GM12801 (cell line): ENCODE results near the gene MEOX2.

Experiments
- TF ChIP-seq, protein P1 (sequence below): IDR thresholded peaks from one replicate; pipeline ENCODE4 v1.5.1; 2011; ENCODE audit warnings: control low read depth; ENCODE audit not compliant: insufficient read length; ENCODE audit errors: extremely low read depth

Gene MEOX2

DNA sequence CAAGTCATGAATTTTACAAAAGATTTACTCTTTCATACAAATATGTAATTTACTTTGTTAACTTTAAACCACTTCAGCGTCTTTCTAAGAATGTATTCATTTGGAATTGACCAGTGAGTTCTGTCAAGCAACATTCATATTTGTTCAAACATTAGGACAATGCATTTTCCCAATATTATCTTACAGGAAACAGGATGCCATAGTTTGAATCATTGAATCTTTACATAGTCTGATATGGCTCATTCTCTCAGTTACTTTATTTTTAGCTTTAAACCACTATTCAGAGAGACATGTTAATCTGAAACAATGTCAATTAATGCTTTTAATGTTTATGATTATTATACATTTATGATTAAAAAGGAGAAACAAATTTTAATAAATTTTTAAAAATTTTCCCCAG, 21.1 kb upstream of the MEOX2 start:
- TF ChIP-seq, protein P1, sequence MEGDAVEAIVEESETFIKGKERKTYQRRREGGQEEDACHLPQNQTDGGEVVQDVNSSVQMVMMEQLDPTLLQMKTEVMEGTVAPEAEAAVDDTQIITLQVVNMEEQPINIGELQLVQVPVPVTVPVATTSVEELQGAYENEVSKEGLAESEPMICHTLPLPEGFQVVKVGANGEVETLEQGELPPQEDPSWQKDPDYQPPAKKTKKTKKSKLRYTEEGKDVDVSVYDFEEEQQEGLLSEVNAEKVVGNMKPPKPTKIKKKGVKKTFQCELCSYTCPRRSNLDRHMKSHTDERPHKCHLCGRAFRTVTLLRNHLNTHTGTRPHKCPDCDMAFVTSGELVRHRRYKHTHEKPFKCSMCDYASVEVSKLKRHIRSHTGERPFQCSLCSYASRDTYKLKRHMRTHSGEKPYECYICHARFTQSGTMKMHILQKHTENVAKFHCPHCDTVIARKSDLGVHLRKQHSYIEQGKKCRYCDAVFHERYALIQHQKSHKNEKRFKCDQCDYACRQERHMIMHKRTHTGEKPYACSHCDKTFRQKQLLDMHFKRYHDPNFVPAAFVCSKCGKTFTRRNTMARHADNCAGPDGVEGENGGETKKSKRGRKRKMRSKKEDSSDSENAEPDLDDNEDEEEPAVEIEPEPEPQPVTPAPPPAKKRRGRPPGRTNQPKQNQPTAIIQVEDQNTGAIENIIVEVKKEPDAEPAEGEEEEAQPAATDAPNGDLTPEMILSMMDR, result no peak

DNA sequence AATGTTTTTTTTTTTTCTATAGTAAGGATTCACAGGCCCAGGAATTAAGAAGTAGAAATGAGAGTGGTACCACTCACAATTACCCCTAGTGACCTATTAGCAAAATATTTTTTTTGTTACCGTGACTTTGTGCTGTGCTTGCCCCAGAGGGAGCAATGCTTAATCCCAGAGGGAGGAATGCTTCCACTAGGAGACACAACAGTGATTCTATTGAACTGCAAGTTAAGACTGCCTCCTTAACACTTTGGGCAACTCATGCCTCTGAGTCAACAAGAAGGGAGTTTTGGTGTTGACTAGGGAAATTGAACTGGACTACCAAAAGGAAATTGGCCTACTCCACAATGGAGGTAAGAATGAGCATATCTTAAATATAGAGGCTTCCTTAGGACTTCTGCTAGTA, 17.2 kb upstream of the MEOX2 start:
- TF ChIP-seq, protein P1, result no peak

DNA sequence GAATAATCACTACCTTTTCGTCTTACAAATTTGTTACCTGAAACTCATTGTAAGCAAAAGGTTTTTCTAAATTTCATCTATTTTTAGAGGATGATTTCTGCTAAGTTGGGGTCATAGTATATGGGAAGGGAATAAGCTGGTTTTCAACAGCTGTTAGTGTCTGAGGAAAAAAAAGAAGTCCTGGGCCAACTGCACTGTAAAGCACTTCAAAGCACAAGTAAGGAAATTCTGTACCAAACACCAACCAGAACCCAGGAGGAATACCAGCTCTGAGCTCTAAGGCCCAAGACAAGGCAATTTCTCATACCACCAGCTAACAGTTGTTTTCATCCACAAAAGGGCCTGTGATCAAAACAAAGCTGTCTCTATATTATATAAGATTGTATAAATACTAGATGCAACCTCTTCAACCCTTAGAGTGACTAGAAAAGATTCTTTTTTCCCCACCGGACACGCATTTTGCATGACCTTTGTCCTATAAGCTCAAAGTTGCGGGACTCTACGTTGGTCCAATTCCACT, 6.1 kb upstream of the MEOX2 start:
- TF ChIP-seq, protein P1, result no peak

DNA sequence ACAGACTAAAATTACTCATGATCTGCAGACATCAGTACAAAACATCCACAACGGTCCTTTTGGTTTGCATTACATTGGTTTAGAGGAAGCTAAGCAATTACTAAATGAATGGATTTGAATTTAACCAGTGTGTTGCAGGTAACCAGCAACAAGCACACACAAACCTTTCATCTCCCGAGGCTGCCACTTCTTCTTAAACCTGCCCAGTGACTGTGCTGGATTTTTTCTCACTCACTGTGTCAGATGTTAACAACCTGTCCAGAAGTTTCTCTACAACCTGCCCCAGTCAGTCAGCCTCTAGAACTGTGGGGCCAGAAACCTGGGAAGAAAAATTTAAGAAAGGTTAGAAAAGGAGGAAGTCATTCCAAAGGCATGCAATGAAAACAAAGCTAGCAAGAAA, 2.4 kb upstream of the MEOX2 start:
- TF ChIP-seq, protein P1, result no peak

DNA sequence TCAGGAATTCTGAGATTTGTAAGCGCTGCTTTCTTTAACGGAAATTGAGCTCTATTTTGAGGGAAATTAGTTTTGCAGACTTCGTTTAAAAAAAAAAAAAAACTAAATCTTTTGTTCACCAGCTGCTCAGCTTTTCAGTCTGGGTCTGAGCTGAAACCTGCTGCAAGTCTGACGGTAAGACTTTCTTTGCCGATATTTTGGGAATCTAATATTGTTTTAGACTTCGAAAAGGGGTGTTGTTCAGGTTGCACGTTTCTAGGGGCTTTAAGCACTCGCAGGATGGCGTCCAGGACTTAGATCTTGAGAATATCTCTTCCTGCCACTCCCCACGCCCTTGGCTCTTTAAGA, 1.8 kb upstream of the MEOX2 start:
- TF ChIP-seq, protein P1, result no peak

DNA sequence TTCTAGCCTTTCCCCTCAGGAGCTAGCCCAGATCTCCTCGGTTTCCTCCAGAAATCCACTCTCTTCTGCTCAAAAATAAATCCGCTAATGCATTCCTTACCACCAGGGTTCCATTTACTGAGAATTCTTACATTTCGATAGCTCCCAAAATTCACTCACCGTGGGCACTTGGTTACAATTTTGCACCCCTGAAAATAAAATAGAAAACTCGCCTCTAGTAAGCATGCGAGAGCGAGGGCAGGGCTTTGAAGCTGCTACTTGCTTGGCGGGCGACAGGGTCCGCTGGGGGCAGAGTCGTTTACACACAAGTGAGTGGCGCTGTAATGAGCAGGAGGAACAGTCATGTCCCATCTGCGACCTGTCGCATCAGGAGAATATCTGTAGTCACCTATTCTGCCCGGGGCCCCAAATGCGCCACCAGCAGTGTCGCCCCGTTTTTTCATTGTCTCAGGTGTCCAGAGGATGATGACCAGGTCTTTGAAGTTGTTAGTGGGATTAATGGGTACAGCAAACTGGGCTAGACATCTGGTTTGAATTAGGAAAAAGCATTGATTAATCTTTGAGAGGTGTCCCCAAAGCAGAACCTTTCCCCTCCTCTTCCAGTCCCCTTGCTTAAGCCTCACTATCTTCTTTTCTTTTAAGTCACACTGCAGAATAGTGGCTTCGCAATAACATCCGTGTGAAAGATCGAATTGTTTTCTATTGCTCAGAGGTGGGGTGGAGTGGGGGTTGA, 1.2 kb upstream of the MEOX2 start:
- TF ChIP-seq, protein P1, result no peak

DNA sequence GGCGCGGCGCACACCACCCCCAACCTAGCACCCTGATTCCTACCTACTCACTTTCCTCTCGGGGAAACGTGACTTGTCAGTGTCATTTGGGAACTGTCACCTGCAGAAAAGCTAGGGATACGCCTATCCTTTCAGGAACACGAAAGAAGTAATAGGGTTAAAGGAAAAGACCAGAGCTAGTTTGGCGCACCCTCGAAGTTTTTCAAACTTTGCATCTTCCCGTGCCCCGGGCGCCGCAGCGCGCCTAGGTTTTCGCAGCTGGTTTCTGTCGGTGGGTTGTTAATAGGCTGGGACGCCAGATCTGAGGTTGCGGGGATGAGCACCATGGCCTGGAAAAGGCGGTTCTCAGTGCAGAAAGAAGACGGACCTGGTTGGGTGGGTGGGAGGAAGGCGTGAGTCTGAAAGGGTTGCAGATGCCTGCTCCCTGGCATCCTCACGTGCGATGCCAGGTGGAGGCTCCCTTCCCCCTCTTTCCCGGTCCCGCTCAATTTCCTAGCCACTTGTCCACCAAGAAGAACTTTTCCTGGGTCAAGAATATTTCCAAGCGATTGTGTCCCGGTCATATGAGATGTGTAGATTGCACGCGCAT, 568 bp upstream of the MEOX2 start:
- TF ChIP-seq, protein P1, result no peak
